Activated CD4-positive, alpha-beta T cell treated with anti-CD3 and anti-CD28 coated beads for 24 hours (primary cell): ENCODE data around the gene WBP1L.
A peak's percentile ranks its signal among the peaks of the same experiment; 100 is the strongest.
"Not testable (repeated sequence)": the region's sequence is repeated elsewhere in the genome, so short reads cannot be mapped to it uniquely, and the experiment has no call there.

Source experiments
- DNase-seq, 2 donors: peaks; one replicate each; pipeline ENCODE4 v3.0.0-alpha.2; 2020; ENCODE audit warnings: low read depth in 2 of 2

The WBP1L gene

DNA sequence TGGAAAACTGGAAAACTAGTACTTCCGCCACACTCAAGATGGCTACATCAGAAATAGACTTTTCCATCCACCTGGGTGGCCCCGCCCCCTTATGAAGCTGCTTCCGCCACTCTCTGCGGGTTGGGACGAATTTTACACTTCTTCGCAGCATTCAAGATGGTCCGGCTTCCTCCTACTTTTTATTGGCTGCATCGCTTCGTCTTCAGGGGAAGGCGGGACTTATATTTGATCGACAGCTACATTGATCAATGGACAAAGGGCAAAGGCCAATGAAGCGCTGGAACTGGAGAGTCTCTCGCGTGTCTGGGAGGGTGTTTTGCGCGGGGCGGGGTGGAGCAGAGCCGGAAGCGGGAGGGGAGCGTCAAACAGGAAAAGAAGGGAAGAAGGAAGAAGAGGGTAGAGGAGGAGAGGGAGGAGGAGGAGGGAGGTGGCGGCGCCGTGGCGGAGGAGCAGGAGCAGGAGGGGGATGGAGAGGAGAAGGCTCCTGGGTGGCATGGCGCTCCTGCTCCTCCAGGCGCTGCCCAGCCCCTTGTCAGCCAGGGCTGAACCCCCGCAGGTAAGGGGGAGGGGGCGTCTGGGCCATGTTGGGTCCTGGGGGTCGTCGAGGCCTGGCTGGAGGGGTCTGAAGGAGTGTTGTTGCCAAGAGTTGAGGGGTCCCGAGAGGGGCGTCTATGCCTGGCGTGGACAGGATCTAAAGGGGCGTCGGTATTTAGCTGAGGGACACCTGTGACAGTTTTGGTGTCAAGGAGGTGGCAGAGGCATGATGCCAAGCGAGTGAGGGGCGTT, at the start of gene WBP1L:
Gene WBP1L (plus strand): TSS at position 361 of the 786 bp plus-strand sequence. CDS start 106 bp downstream, at position 467.
- peak; percentile 89 for DNase-seq

GRCh38 chr10:102695401-102695800, 48.3 kb upstream of the WBP1L start:
- not testable (repeated sequence) for DNase-seq

DNA sequence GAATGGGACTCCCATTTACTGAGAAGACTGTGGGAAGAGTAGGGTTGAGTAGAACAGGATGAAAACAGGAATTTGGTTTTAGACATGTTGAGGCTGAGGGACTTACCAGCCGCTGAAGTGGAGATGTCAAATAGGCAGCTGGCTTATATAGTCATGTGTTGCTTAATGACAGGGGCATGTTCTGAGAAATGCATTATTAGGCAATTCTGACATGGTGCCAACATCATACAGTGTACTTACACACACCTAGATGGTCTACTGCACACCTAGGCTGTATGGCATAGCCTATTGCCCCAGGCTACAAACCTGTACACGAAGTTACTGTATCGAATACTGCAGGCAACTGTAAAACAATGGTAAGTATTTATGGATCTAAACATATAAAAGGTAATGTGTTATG, 47.0 kb upstream of the WBP1L start:
- DNase-seq: no peak

DNA sequence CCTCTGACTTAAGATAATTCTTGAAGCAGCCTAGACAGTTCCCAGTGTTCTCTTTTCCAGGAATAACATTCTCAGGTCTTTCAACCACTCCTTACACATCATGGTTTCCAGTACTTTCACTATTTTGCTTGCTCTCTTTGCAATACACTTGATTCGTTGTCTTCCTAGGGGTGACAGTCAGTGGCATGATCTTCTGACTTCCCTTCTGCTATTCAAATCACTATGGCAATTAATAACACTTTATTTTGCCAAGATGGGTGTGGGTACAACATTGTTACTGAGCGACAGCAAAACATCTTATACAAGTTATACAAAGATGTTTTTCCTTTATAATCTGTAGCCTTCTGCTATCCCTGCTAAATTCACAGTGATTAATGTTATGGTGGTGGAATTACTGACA, 44.9 kb upstream of the WBP1L start:
- DNase-seq: no peak

- no peak for DNase-seq
These were observed 42.5 kb upstream of the WBP1L start for GRCh38 chr10:102701272-102701671.

GRCh38 chr10:102701796-102702195, 42.0 kb upstream of the WBP1L start:
- DNase-seq: no peak

- no peak for DNase-seq
These were observed 41.0 kb upstream of the WBP1L start for GRCh38 chr10:102702742-102703141.

GRCh38 chr10:102704915-102705314, 38.8 kb upstream of the WBP1L start:
- no peak for DNase-seq

GRCh38 chr10:102705531-102705930, 38.2 kb upstream of the WBP1L start:
- DNase-seq: no peak

DNA sequence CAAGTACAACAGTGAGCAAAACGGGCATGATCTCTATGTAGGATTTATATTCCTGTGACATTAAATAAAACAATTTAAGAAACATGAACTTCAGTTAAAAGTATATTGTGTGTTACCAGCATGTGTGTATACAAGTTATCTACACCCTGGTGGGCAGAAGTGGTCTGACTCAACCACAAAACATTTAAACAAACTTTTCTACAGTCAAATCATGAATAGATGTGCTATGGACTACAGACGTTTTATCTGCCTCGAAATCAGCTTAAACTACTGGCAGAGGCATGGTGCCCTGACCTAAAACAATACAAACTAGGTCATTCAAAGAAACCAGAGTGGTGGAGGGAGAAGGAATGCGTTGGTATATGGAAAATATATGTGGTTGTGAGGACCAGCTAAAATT, 33.1 kb upstream of the WBP1L start:
- no peak for DNase-seq

- DNase-seq: no peak
These were observed 31.7 kb upstream of the WBP1L start for GRCh38 chr10:102712089-102712488.

DNA sequence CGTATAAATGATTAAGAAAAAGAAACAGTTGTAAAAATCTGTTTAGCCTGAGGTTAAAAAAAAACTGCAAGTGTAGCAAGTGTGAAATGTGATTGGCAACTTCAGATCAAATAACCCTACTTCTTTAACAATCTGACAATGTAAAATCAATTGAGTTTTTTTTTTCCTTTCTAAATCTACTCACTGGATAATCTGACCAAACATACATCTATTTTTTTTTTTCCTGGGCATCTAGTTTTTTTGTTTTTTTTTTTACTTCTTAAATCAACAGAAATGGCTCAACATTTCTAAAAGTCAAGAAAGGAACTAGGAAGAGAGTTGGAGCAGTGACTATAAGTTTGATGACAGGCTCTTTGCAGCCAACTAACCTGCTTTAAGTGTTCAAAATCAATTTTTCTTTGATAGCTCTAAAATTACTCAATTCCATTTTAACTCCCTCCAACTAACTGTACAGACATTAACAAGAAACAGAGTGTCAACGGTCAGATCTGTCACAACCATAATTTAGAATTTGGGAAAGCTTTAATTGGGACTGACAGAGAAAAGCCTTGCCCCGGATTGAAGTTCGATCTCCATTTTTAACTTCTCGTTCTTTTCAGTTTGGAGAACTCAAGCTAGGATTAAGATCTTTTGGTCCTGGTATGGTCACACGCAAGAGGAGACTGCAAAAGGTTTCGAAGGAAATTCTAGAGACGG, 30.8 kb upstream of the WBP1L start:
- DNase-seq: no peak

DNA sequence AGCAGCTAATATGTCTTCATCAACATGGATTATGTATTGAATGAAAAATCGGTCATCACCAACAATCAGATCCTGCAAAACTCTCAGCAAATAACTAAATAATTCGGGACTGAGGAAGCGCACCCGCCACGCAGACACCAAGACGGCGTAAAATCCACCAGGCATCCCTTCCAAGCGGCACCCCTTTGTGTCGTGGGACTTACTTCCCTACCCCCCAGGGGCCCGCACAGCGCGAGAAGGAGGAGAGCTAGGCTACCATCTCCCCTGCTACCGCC, 30.3 kb upstream of the WBP1L start:
- DNase-seq: peak in 1 of 2 donors; percentile 49

- peak; percentile 92 to 98 for DNase-seq
These were observed 29.7 kb upstream of the WBP1L start, which contains the start of gene ARL3 for GRCh38 chr10:102713814-102714620. ARL3 (minus strand) TSS chr10:102714397; CDS start chr10:102714275, 122 bp downstream.

GRCh38 chr10:102714621-102715455, 28.9 kb upstream of the WBP1L start, which contains the start of gene SFXN2:
SFXN2 (plus strand) TSS chr10:102714636; CDS start chr10:102726637, 12,001 bp downstream.
- peak; percentile 22 to 42 for DNase-seq

GRCh38 chr10:102715880-102716279, 27.9 kb upstream of the WBP1L start:
- DNase-seq: no peak

DNA sequence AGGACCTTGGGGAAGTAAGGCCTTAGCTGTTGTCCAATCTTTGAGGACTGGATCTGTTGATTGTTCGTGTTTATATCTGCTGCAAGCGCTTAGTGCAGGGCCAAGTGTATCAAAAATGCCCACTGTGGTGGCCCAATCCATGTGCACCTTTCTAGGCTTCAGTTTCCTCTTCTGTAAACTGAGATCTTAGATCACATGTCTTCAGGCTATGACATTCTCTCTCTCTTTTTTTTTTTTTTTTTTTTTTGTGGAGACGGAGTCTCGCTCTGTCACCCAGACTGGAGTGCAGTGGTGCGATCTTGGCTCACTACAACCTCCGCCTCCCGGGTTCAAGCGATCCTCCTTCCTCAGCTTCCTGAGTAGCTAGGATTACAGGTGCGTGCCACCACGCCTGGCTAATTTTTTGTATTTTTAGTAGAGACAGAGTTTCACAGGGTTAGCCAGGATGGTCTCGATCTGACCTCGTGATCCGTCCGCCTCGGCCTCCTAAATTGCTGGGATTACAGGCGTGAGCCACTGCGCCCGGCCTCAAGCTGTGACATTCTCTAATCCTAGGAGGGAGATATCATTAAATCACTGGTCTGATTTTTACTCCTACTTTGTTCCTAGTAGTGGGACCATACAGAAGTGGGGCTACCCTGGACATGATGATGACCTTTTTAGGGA, 26.7 kb upstream of the WBP1L start:
- DNase-seq: not testable (repeated sequence)

DNA sequence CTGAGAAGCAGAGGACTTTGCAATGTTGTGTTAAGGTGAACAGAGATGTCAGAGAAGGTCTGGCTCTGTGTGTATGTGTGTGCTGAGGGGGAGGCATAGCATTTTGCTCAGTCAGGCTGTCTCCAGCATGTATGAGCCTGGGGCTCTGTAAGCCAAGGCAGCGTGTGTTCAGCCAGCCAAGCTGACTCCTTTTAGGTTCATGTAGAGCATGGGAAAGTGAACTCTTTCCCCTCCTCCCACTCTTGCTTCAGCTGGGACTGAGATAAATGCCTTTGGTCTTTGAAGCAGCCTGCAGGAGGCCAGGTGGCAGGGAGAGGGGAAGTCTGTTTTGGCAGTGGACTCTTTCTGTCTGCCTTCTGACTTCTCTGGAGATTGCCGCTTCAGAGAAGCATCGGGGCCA, 25.5 kb upstream of the WBP1L start:
- DNase-seq: no peak

GRCh38 chr10:102720337-102720736, 23.4 kb upstream of the WBP1L start:
- no peak for DNase-seq

DNA sequence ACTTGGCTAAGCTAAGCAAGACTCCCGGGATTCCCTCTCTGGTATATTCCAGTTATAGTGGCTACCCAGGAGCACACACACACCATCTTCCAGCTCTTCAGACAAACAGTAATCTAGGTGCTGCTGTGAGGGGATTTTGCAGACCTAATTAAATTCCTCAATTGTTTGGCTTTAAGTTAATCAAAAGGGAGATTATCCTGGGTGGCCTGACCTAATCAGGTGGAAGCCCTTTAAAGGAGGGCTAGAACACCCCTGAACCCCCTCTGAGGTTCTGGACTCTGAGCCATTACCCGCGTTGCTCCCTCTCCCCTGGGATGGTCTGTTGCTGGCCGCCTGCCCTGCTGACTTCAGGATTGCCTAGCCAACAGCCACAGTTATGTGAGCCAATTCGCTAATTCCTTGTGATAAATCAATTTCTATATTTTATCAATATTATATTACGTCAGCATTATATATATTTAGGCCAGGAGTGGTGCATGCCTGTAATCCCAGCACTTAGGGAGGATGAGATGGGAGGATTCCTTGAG, 22.9 kb upstream of the WBP1L start:
- DNase-seq: no peak

GRCh38 chr10:102721954-102722353, 21.8 kb upstream of the WBP1L start:
- DNase-seq: no peak
